ENCODE results near the gene MASP1.

GRCh38 chr3:187210545-187211327 lies 80.8 kb downstream of the MASP1 start:
- TF ChIP-seq CTCF (IDR thresholded peaks at IDR 0.05; ENCODE audit: low read length) (no peak), EZH2 (IDR thresholded peaks at IDR 0.05; ENCODE audit: borderline replicate concordance, low read length) (no peak)
